ENCODE measurements around the gene NFKBIL1. TPM values are rescaled to one million over a fixed set of nuclear protein-coding genes. Genes with fewer than 3 reads are reported as not detected.

Gene NFKBIL1
- total RNA-seq, 1 experiment from 2014 or later = 15.1 TPM

GRCh38 chr6:31579546-31580437, 32.4 kb downstream of the NFKBIL1 start:
- Mint-ChIP-seq H3K27ac (no peak overlapping the region; a peak in 1 of 7 replicates), H3K4me3 (peak overlapping the region; percentile 84 to 94), H3K36me3 (ENCODE audit: insufficient read depth in 1 of 3, low read depth in 3 of 3) (no peaks in the 10 kb centered on the region), H3K4me1 (peaks cover 30 to 31% of the 10 kb centered on the region in 2 experiments), H3K9me3 (no peaks in the 10 kb centered on the region; a peak in 1 of 5 replicates), H3K27me3 (ENCODE audit: low read depth) (peaks cover 42% of the 10 kb centered on the region)
- Histone ChIP-seq H3K4me1 (ENCODE audit: insufficient read depth, low read length) (peaks cover 2% of the 10 kb centered on the region; the same call in 1 of the 2 replicates), H4K8ac (replicated peaks; ENCODE audit: insufficient read length, low read depth, low read length) (no peak overlapping the region), H3K4ac (ENCODE audit: low read depth, low read length) (no peak overlapping the region), H3K23ac (ENCODE audit: insufficient read length, low read depth, low read length) (no peak overlapping the region), H4K5ac (ENCODE audit: insufficient read length, low read depth, low read length) (no peak overlapping the region), H3K9ac (ENCODE audit: extremely low read depth, insufficient read length, low read length) (no peak overlapping the region), H3K14ac (ENCODE audit: insufficient read depth, low read length) (no peak overlapping the region), H3K27me3 (ENCODE audit: insufficient read depth, low read length) (no peaks in the 10 kb centered on the region), H3K4me2 (ENCODE audit: insufficient read depth, insufficient read length, low read length) (peak overlapping the region; percentile 67), H3K79me2 (ENCODE audit: insufficient read depth, low read length) (no peaks in the 10 kb centered on the region), H3K9me3 (ENCODE audit: control insufficient read depth, low read depth, low read length) (no peaks in the 10 kb centered on the region), H4K91ac (ENCODE audit: insufficient read length, low read depth, low read length) (no peak overlapping the region), H3T11ph (ENCODE audit: low read length) (no peak overlapping the region), H3K18ac (ENCODE audit: insufficient read length, low read depth, low read length) (no peak overlapping the region), H3K23me2 (ENCODE audit: insufficient read length, low read depth, low read length, poor library complexity, severe bottlenecking) (peaks cover 11% of the 10 kb centered on the region), H2BK12ac (ENCODE audit: insufficient read length, low read depth, low read length) (peak overlapping the region; percentile 57), H4K20me1 (ENCODE audit: control insufficient read depth, insufficient read depth, insufficient read length) (no peaks in the 10 kb centered on the region), H3K27ac (ENCODE audit: insufficient read length, low read depth, low read length) (no peak overlapping the region), H2AFZ (ENCODE audit: low read length) (no peak overlapping the region), H2BK15ac (ENCODE audit: low read depth, low read length) (no peak overlapping the region), H2AK5ac (ENCODE audit: insufficient read length, low read length) (no peak overlapping the region), H2BK5ac (ENCODE audit: insufficient read length, low read length) (no peak overlapping the region), H2BK20ac (ENCODE audit: low read depth, low read length, poor library complexity, severe bottlenecking) (no peak overlapping the region), H2BK120ac (ENCODE audit: low read depth, low read length, poor library complexity, severe bottlenecking) (no peak overlapping the region), H3K79me1 (ENCODE audit: insufficient read depth, low read depth, low read length, poor library complexity, severe bottlenecking) (no peaks in the 10 kb centered on the region), H3K56ac (ENCODE audit: insufficient read length, low read depth, low read length) (no peak overlapping the region)
- TF ChIP-seq CTCF (conservative IDR thresholded peaks at IDR 0.05) = no peak
- DNase-seq = no peak
- no CpG with 5 or more reads among the region's 8 CpGs for WGBS (ENCODE audit: extremely low coverage, insufficient read length, low lambda C conversion rate)

All from H9 (cell line).